ENCODE results near the gene DHRS13. TPM values are rescaled to one million over a fixed set of nuclear protein-coding genes. Genes with fewer than 3 reads are reported as not detected.

Gene DHRS13
- total and polyA plus RNA-seq, 10 of the 15 experiments (the other 5 are each of a cell fraction or from before 2014, with no cell fraction given), result 0.18 to 55.2 (median 31.3) TPM; not detected in 1

GRCh38 chr17:28858801-28859355, 44.0 kb downstream of the DHRS13 start:
- ChIA-PET RAD21 (ENCODE audit: unreplicated experiment) (interaction anchor here (1.3 to 1.5 kb wide), 2 partner anchors 34 to 94 kb away, joined by 3 read pairs; no protein-coding TSS in a partner anchor), SMC1A (ENCODE audit: uncharacterized antibody, unreplicated experiment) (interaction anchor here (1.7 kb wide), 1 partner anchor 95 kb away, joined by 5 read pairs; no protein-coding TSS in a partner anchor), POLR2A (interaction anchor here (1.1 to 1.5 kb wide), 4 partner anchors 13 to 36 kb away, joined by 4 to 15 read pairs (median 6); partner anchors contain the start of gene FAM222B), CTCF (interaction anchor here (0.8 to 2.1 kb wide), 3 partner anchors 9 to 108 kb away, joined by 3 to 5 read pairs (median 4); no protein-coding TSS in a partner anchor)
- H2AFZ ChIP-seq (ENCODE audit: control insufficient read depth, low read depth, low read length), result no peak overlapping the region
- peaks cover 10 to 16% of the 10 kb centered on the region in 2 experiments; a peak in 3 of 4 replicates for H3K36me3 ChIP-seq (ENCODE audit: control insufficient read depth in 2 of 2, insufficient read depth in 2 of 2, low read length in 1 of 2)
- FAIRE-seq (no peak), ATAC-seq (no peak), DNase-seq (ENCODE audit: low read depth, low spot score) (no peak)
- no peak overlapping the region for H3K4me3 ChIP-seq
- no peak overlapping the region for H3K4me2 ChIP-seq (ENCODE audit: control insufficient read depth, insufficient read depth)
- peaks cover 14% of the 10 kb centered on the region for H3K4me1 ChIP-seq (ENCODE audit: control insufficient read depth, insufficient read depth, low read length)
- H3K9ac ChIP-seq (ENCODE audit: control insufficient read depth, insufficient read depth, low read length), result no peak overlapping the region
- H3K27ac ChIP-seq (ENCODE audit: control insufficient read depth, insufficient read depth), result no peak overlapping the region
- H3K9me3 ChIP-seq (replicated peaks; ENCODE audit: control insufficient read depth, insufficient read depth, low read length), result no peaks in the 10 kb centered on the region
- H4K20me1 ChIP-seq (ENCODE audit: control insufficient read depth, insufficient read depth), result no peaks in the 10 kb centered on the region
- intact Hi-C loops (cut with micrococcal nuclease; ENCODE audit: unreplicated experiment), result no loop called here
- in situ Hi-C loops (cut with MboI), result no loop called here
- H3K79me2 ChIP-seq (ENCODE audit: control insufficient read depth, insufficient read depth, low read length), result peaks cover 14% of the 10 kb centered on the region
- TF ChIP-seq NR2C2 (IDR thresholded peaks at IDR 0.05; ENCODE audit: borderline replicate concordance, control insufficient read depth, insufficient read length, low read depth) (no peak), EP300 (IDR thresholded peaks at IDR 0.05; ENCODE audit: borderline replicate concordance in 1 of 2, control insufficient read depth in 1 of 2, low read depth in 2 of 2, low read length in 2 of 2) (no peak), ZZZ3 (IDR thresholded peaks at IDR 0.05; ENCODE audit: control insufficient read depth, insufficient read length, low read depth) (no peak), NBN (IDR thresholded peaks at IDR 0.05) (no peak), USF2 (IDR thresholded peaks at IDR 0.05; ENCODE audit: borderline replicate concordance, low read depth, low read length) (no peak), ESRRA (IDR thresholded peaks at IDR 0.05; ENCODE audit: low read length) (no peak), CREB1 (IDR thresholded peaks at IDR 0.05; ENCODE audit: low read depth) (no peak), MEF2A (IDR thresholded peaks at IDR 0.05; ENCODE audit: insufficient read depth, low read depth, low read length) (no peak), WRNIP1 (IDR thresholded peaks at IDR 0.05; ENCODE audit: borderline replicate concordance, low read depth, low read length) (no peak), SIX5 (IDR thresholded peaks at IDR 0.05; ENCODE audit: low read depth, low read length, severe bottlenecking) (no peak), CHD4 (IDR thresholded peaks at IDR 0.05) (no peak)
- H3K27me3 ChIP-seq (replicated peaks in 1 of 2; ENCODE audit: control insufficient read depth in 2 of 2, insufficient read depth in 2 of 2, low read length in 1 of 2), result no peaks in the 10 kb centered on the region
- BruUV-seq (replicated peaks), result no TSS peak
- 72% methylated on average over 2 of the region's 2 CpGs for WGBS (ENCODE audit: insufficient coverage, insufficient replicate concordance, low lambda C conversion rate, missing lambda C conversion rate)

Measured in GM12878 (cell line).